ENCODE results near the gene HDAC10.
"Not testable (repeated sequence)": the region's sequence is repeated elsewhere in the genome, so short reads cannot be mapped to it uniquely, and the experiment has no call there.

The HDAC10 gene

GRCh38 chr22:50216684-50217520 lies 34.2 kb downstream of the HDAC10 start:
- DNase-seq (ENCODE audit: low read depth), result no peak

GRCh38 chr22:50216055-50216683 lies 34.9 kb downstream of the HDAC10 start:
- no peak for DNase-seq (ENCODE audit: low read depth)

GRCh38 chr22:50215297-50216054 lies 35.6 kb downstream of the HDAC10 start:
- no peak for DNase-seq (ENCODE audit: low read depth)

GRCh38 chr22:50213263-50213662 lies 37.8 kb downstream of the HDAC10 start:
- DNase-seq (ENCODE audit: low read depth), result no peak

- no peak for DNase-seq (ENCODE audit: low read depth)
These were observed 39.9 kb downstream of the HDAC10 start for GRCh38 chr22:50211147-50211546.

- no peak for DNase-seq (ENCODE audit: low read depth)
These were observed 40.5 kb downstream of the HDAC10 start for GRCh38 chr22:50210378-50211139.

GRCh38 chr22:50209893-50210292 lies 41.2 kb downstream of the HDAC10 start:
- DNase-seq (ENCODE audit: low read depth), result no peak

- DNase-seq (ENCODE audit: low read depth), result no peak
These were observed 41.8 kb downstream of the HDAC10 start for GRCh38 chr22:50208939-50209892.

GRCh38 chr22:50208430-50208938 lies 42.6 kb downstream of the HDAC10 start:
- DNase-seq (ENCODE audit: low read depth), result no peak

- no peak for DNase-seq (ENCODE audit: low read depth)
These were observed 43.5 kb downstream of the HDAC10 start for GRCh38 chr22:50207383-50208140.

- no peak for DNase-seq (ENCODE audit: low read depth)
These were observed 44.5 kb downstream of the HDAC10 start for GRCh38 chr22:50206599-50206998.

GRCh38 chr22:50205781-50206569 lies 45.1 kb downstream of the HDAC10 start:
- DNase-seq (ENCODE audit: low read depth), result no peak

GRCh38 chr22:50204998-50205397 lies 46.1 kb downstream of the HDAC10 start:
- not testable (repeated sequence) for DNase-seq (ENCODE audit: low read depth)

GRCh38 chr22:50204571-50204970 lies 46.5 kb downstream of the HDAC10 start:
- no peak for DNase-seq (ENCODE audit: low read depth)

GRCh38 chr22:50203288-50203687 lies 47.8 kb downstream of the HDAC10 start:
- no peak for DNase-seq (ENCODE audit: low read depth)

- no peak for DNase-seq (ENCODE audit: low read depth)
These were observed 48.9 kb downstream of the HDAC10 start for GRCh38 chr22:50202130-50202666.

- no peak for DNase-seq (ENCODE audit: low read depth)
These were observed 49.6 kb downstream of the HDAC10 start for GRCh38 chr22:50201191-50202129.

Measured in GM04503 (cell line).